GM21360 (cell line): ENCODE data around the gene MORF4L1.

Source experiments
- ATAC-seq: cut with Tn5 transposase; IDR thresholded peaks from one replicate; pipeline ENCODE4 v1.9.1; 2021; ENCODE audit warnings: mild to moderate bottlenecking, moderate library complexity; ENCODE audit not compliant: unreplicated experiment

MORF4L1 gene

DNA sequence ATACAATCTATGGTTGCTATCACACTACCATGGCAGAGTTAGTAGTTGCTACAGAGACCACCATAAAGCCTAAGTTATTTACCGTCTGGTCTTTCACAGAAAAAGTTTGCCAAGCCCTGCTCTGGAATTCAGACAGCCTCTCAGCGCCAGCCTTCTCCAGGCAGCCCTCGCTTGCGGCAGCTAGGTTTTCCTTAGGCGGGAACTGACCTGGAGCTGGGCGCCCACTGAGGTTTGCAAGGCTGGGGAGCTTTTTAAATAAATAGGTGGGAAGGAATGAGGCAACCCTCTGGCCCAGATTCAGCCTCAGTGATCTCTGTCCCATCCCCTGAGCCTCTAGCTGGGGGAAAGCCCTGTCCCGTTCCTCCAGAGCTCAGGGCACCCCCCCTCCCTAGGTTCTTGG lies 71.0 kb downstream of the MORF4L1 start:
- no peak for ATAC-seq

DNA sequence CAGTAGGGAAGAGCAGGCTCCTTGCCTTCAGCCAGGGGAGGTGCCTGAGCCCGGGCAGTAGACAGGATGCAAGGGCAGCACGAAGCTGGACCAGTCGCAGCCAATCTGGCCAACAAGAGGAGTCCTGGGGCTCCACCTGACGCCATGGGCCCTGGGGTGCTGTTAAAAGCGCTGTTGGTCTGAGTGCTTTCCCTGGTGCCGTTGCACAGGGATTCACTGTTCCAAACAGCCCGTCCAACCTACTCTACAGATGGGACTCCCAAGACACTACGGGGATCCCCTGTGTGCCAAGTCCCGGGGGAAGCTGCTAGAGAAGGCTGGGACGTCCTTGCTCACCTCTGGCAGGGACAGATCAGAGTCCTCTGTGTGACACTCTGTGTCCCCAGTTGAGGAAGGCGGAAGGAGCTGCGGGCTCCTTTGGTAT lies 71.5 kb downstream of the MORF4L1 start:
- peak; percentile 19 for ATAC-seq

DNA sequence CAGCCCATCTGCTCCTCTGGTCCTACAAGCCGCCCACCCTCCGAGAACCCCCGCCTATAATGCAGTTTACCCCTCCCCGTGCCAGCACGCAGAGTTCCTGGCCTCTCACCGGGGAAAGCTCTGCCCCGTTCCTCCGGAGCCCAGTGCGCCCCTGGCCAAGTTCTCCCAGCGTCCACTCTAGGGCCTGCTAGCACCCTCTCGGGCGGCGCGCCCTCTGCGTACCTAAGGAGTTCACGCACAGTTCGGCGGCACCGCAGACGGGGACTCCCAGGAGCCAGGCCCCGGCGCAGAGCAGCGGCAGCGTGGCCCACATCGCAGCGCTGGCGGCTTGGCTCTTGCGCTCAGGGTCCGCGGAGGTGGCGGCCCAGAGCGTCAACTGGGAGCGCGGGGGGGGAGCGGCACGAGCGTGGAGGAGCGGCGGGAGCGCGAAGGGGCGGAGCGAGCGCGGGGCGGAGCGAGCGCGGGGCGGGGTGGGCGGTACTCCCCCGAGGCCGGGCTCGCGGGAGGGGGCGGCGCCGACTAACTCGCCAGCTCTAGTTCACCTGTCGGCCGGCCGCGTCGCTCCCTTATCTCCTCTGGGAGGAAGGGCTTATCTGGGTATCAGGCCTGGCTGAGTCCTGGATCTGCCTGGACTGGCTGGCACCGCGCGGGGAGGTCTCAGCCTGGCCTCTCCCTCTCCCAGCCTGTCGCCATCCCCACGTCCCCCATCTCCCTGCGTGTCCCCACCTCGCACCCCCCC lies 72.1 kb downstream of the MORF4L1 start, which contains the start of gene CTSH:
CTSH (minus strand) TSS at position 378 of the 739 bp plus-strand sequence; CDS start at position 313, 65 bp downstream.
- peak; percentile 76 for ATAC-seq

DNA sequence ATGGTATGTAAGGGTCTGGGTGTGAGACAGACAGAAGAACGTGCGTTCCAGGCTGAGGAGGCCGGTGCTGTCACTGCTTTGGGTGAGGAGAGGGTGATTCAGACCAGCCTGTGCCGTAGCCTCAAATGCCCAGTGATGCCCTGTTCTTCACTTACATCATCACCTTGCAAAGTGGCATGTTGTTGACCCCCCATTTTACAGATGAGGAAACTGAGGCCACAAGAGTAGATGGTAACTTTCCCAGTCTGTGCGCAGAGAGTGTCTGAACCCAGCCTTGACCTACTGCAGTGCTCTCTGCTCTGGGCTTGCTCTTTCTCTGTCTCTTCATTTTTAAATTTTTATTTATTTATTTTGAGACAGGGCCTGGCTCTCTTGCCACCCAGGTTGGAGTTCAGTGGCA lies 73.8 kb downstream of the MORF4L1 start:
- ATAC-seq, result no peak

DNA sequence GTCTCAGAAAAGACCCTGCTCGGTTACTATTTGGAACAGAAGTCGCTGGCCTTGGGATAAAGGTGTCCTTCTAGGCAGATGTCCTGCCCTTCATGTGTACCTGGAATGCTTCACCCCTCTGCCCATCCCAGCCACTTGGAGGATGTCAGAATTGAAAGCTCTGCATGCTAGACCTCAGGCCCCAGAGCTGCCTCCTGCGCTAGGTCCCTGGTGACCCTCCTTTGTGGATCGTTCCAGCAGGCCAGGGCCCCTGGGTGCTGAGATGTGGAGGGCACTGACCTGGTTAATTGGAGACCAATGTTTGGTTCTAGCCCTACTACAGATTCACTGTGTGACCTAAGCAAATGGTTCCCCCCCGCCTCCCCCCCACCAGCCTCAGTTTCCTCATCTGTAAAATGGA lies 74.8 kb downstream of the MORF4L1 start:
- ATAC-seq, result no peak
